AG09309 (cell line): Measurements from ENCODE around the gene CHI3L2.

Experiments
- DNase-seq: peaks from one replicate; pipeline ENCODE4 v3.0.0-alpha.2; 2010; ENCODE audit warnings: low read depth
- H3K4me3 ChIP-seq: 2 replicates; pipeline ENCODE4 v1.5.1; 2011; ENCODE audit warnings: mild to moderate bottlenecking, low read depth, low read length, moderate library complexity; ENCODE audit not compliant: control insufficient read depth
- TF ChIP-seq, protein P1 (sequence below): IDR thresholded peaks from 2 replicates; pipeline ENCODE4 v1.5.1; 2011; ENCODE audit warnings: mild to moderate bottlenecking, low read depth, low read length, inconsistent platforms; ENCODE audit not compliant: insufficient read depth, control insufficient read depth; ENCODE audit errors: missing control alignments

The CHI3L2 gene

DNA sequence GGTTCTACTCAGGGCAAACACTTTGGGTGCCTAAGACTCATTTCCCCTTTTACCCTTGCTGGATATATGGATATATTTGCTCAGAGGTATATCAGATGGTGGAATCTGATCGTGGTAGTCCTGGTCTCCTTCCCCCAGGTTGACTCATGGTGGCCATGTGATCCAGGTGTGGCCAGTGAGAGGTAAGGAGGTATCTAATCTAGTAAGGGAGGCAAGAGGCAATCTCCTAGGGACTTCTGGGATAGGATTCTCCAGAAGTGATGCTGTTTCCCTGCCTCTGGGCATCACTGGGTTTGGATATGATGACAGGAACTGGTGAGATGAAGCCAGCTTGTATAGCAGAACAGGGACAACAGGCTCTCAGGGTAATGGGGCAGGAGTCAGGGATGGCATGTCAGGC is 18.6 kb upstream of the CHI3L2 start:
- no peak for DNase-seq
- H3K4me3 ChIP-seq = no peak overlapping the region
- TF ChIP-seq, protein P1, sequence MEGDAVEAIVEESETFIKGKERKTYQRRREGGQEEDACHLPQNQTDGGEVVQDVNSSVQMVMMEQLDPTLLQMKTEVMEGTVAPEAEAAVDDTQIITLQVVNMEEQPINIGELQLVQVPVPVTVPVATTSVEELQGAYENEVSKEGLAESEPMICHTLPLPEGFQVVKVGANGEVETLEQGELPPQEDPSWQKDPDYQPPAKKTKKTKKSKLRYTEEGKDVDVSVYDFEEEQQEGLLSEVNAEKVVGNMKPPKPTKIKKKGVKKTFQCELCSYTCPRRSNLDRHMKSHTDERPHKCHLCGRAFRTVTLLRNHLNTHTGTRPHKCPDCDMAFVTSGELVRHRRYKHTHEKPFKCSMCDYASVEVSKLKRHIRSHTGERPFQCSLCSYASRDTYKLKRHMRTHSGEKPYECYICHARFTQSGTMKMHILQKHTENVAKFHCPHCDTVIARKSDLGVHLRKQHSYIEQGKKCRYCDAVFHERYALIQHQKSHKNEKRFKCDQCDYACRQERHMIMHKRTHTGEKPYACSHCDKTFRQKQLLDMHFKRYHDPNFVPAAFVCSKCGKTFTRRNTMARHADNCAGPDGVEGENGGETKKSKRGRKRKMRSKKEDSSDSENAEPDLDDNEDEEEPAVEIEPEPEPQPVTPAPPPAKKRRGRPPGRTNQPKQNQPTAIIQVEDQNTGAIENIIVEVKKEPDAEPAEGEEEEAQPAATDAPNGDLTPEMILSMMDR = no peak

DNA sequence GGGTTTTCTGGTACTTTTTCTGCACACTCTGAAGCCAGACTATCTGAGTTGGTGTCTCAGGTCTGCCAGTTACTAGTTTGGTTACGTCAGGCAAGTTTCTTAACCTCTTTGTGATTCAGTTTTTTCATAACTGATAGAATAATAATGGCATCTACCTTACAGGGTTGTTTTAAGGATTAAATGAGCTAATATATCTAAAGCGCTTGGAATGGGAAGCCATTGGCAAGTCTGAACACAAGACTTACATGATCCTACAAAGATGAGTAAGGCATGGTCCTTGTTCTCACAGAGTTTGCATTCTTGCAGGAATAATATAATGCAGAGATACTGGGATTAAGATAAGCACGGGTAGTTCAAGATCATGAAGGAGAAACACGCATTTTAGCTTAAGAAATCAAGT is 17.9 kb upstream of the CHI3L2 start:
- DNase-seq = no peak
- H3K4me3 ChIP-seq = no peak overlapping the region
- TF ChIP-seq, protein P1 = no peak

DNA sequence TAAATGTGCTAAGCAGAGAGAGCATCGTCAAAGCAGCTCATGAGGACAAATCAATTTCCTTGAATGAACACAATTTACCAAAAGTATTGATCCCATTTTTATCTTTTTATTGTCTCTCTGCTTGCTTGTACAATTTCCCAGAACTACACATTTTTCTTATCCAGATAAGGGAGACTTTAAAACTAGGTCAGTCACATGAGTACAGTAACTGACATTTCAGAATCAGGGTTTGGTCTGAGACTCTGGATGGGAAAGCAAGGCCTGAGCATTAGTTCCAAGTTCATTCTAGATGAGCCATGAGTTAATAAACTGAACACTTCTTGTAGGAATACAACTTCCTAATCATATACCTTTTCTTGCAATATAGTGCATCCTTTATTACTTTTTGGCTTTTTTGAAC is 15.6 kb upstream of the CHI3L2 start:
- no peak for DNase-seq
- H3K4me3 ChIP-seq = no peak overlapping the region
- TF ChIP-seq, protein P1 = no peak

DNA sequence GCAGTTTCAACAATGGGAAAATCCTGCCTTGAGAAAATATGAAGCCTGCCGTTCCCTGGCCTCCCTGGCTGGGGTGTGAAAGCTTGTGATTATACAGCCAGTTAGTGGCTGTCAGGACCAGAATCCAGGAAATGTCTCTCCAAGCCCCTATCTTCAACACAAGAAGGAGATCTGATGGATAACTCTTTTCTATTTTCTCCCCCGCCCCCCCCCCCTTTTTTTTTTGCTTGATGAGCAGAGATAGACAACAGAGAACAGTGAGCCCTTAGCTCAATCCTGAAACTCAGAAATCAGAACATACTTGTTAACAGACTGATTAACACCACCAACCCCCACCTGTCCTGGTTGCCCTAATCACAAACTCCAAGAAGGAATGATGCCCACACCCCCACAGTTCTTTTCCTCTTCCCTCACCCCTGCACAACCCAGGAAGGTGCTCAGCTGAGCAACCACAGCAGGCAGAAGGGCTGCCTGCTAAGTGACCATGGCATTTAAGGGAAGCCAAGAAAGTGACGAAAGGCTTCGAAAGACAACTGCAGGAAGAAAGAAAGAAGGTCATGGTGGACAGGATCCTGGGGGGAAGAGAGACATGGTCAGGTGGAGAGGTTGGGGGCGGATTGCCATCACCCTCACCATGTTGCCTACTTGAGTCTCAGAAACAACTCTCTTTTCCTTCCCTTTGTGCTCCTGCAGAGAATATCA is 14.7 kb upstream of the CHI3L2 start:
- TF ChIP-seq, protein P1 = no peak
- DNase-seq = no peak
- H3K4me3 ChIP-seq = no peak overlapping the region

DNA sequence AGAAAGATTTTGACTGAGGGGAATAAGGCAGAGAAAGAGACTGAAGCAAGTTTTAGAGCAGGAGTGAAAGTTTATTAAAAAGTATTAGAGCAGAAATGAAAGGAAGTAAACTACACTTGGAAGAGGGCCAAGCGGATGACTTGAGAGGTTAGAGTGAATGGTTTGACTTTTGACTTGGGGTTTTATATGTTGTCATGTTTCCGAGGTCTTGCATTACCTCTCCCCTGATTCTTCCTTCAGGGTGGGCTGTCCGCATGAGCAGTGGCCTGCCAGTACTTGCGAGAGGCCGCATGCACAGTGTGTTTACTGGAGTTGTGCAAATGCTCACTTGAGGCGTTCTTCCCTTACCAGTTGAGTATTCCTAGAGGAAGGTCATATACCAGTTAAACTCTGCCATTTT is 14.1 kb upstream of the CHI3L2 start:
- TF ChIP-seq, protein P1 = no peak
- H3K4me3 ChIP-seq = no peak overlapping the region
- no peak for DNase-seq

DNA sequence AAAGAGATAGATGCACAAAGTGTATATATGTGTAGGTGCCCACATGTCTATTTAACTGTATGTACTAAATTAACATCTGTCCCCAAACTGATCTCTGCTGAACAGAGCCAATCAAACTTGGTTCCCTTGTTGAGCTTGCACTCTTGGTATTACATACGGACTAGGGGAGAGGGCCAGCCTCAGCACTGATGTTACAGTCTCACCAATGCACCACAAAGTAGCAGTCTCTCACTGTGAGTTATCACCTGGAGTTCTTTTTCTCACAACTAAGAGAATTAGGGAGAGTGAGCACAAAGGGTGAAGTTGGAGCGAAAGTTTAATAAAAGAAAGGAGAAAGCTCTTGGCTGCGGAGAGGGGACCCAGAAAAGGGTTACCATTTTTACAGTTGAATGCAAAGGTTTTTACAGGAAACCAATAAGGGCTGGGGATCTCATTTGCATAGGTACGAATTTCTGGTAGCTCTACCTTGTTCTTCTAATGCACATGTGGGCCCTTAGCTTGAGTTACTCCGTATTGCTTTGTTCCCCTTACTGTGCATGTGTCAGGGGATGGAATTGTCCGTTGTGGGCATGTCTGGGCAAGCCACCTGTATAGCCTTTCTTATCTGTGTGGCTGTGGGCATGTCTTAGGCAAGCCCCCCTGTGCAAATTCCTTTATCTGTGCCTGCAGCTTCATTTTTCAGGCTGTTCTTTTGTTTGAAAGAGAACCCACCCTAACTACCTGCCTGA is 13.3 kb upstream of the CHI3L2 start:
- TF ChIP-seq, protein P1 = no peak
- no peak for DNase-seq
- no peak overlapping the region for H3K4me3 ChIP-seq
